Liver (tissue), 3 donors: ENCODE measurements around the gene ZDHHC20.

ENCODE experiments used
- EGR1 ChIP-seq, 2 donors: IDR thresholded peaks; 2 replicates each; pipeline ENCODE4 v1.6.1; 2016 to 2018; ENCODE audit warnings: antibody characterized with exemption in 2 of 2, low read depth in 2 of 2
- FOXA1 ChIP-seq: IDR thresholded peaks from 2 replicates; pipeline ENCODE4 v1.6.1; 2016; ENCODE audit warnings: antibody characterized with exemption
- GABPA ChIP-seq, 2 donors: IDR thresholded peaks in 1 of 2; conservative IDR thresholded peaks in 1 of 2; 2 replicates each; pipeline ENCODE4 v1.6.1; 2016; ENCODE audit warnings: antibody characterized with exemption in 2 of 2, mild to moderate bottlenecking in 1 of 2, moderate library complexity in 1 of 2
- HNF4A ChIP-seq, 2 donors: conservative IDR thresholded peaks; 2 replicates each; pipeline ENCODE4 v1.6.1; 2016; ENCODE audit warnings: antibody characterized with exemption in 2 of 2, mild to moderate bottlenecking in 2 of 2
- SP1 ChIP-seq: IDR thresholded peaks from 2 replicates; pipeline ENCODE4 v1.6.1; 2018; ENCODE audit warnings: antibody characterized with exemption, mild to moderate bottlenecking
- TF ChIP-seq, protein P1 (sequence below): fragments of 150-350 bp; IDR thresholded peaks from 2 replicates; pipeline ENCODE4 v1.5.1; 2017; ENCODE audit warnings: improper control_type of control experiment, low read depth, low read length; ENCODE audit not compliant: missing input control
- TF ChIP-seq, protein P2 (sequence below): IDR thresholded peaks from 2 replicates; pipeline ENCODE4 v1.6.1; 2016; ENCODE audit warnings: antibody characterized with exemption
- TF ChIP-seq, protein P3 (sequence below): IDR thresholded peaks from 2 replicates; pipeline ENCODE4 v1.6.1; 2016; ENCODE audit warnings: antibody characterized with exemption, mild to moderate bottlenecking
- TF ChIP-seq, protein P4 (sequence below): IDR thresholded peaks from 2 replicates; pipeline ENCODE4 v1.6.1; 2016; ENCODE audit warnings: antibody characterized with exemption
- donor health status: healthy.
- donor health status: healthy.

GRCh38 chr13:21436582-21436981 is 22.5 kb downstream of the ZDHHC20 start:
- TF ChIP-seq HNF4A (conservative IDR thresholded peaks at IDR 0.05) (no peak), GABPA (IDR thresholded peaks at IDR 0.05 in 1 of 2, conservative IDR thresholded peaks at IDR 0.05 in 1 of 2) (no peak), FOXA1 (no peak), SP1 (no peak), EGR1 (IDR thresholded peaks at IDR 0.05; ENCODE audit: low read depth in 2 of 2) (no peak)
- TF ChIP-seq, protein P1, sequence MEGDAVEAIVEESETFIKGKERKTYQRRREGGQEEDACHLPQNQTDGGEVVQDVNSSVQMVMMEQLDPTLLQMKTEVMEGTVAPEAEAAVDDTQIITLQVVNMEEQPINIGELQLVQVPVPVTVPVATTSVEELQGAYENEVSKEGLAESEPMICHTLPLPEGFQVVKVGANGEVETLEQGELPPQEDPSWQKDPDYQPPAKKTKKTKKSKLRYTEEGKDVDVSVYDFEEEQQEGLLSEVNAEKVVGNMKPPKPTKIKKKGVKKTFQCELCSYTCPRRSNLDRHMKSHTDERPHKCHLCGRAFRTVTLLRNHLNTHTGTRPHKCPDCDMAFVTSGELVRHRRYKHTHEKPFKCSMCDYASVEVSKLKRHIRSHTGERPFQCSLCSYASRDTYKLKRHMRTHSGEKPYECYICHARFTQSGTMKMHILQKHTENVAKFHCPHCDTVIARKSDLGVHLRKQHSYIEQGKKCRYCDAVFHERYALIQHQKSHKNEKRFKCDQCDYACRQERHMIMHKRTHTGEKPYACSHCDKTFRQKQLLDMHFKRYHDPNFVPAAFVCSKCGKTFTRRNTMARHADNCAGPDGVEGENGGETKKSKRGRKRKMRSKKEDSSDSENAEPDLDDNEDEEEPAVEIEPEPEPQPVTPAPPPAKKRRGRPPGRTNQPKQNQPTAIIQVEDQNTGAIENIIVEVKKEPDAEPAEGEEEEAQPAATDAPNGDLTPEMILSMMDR: no peak
- TF ChIP-seq, protein P2, sequence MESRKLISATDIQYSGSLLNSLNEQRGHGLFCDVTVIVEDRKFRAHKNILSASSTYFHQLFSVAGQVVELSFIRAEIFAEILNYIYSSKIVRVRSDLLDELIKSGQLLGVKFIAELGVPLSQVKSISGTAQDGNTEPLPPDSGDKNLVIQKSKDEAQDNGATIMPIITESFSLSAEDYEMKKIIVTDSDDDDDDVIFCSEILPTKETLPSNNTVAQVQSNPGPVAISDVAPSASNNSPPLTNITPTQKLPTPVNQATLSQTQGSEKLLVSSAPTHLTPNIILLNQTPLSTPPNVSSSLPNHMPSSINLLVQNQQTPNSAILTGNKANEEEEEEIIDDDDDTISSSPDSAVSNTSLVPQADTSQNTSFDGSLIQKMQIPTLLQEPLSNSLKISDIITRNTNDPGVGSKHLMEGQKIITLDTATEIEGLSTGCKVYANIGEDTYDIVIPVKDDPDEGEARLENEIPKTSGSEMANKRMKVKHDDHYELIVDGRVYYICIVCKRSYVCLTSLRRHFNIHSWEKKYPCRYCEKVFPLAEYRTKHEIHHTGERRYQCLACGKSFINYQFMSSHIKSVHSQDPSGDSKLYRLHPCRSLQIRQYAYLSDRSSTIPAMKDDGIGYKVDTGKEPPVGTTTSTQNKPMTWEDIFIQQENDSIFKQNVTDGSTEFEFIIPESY: no peak
- TF ChIP-seq, protein P3, sequence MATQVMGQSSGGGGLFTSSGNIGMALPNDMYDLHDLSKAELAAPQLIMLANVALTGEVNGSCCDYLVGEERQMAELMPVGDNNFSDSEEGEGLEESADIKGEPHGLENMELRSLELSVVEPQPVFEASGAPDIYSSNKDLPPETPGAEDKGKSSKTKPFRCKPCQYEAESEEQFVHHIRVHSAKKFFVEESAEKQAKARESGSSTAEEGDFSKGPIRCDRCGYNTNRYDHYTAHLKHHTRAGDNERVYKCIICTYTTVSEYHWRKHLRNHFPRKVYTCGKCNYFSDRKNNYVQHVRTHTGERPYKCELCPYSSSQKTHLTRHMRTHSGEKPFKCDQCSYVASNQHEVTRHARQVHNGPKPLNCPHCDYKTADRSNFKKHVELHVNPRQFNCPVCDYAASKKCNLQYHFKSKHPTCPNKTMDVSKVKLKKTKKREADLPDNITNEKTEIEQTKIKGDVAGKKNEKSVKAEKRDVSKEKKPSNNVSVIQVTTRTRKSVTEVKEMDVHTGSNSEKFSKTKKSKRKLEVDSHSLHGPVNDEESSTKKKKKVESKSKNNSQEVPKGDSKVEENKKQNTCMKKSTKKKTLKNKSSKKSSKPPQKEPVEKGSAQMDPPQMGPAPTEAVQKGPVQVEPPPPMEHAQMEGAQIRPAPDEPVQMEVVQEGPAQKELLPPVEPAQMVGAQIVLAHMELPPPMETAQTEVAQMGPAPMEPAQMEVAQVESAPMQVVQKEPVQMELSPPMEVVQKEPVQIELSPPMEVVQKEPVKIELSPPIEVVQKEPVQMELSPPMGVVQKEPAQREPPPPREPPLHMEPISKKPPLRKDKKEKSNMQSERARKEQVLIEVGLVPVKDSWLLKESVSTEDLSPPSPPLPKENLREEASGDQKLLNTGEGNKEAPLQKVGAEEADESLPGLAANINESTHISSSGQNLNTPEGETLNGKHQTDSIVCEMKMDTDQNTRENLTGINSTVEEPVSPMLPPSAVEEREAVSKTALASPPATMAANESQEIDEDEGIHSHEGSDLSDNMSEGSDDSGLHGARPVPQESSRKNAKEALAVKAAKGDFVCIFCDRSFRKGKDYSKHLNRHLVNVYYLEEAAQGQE: no peak
- TF ChIP-seq, protein P4, sequence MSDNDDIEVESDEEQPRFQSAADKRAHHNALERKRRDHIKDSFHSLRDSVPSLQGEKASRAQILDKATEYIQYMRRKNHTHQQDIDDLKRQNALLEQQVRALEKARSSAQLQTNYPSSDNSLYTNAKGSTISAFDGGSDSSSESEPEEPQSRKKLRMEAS: no peak
